Calu3 (cell line): ENCODE measurements around the gene CLIP1. TPM values are rescaled to one million over a fixed set of nuclear protein-coding genes. Genes with fewer than 3 reads are reported as not detected.

Experiments used
- BruUV-seq: library from RNA; stranded (reverse); fragments of 400-500 nt; replicated peaks from 2 replicates; lab custom pipeline; 2021; lab: Mats Ljungman, UMichigan
- CTCF ChIA-PET: fragments of 300-600 bp; sonication (Branson Sonifier 250); formaldehyde crosslinking; loops from one replicate; lab custom pipeline; 2022; ENCODE audit warnings: antibody characterized with exemption; lab: Charles Lee
- DNase-seq: peaks from one replicate; pipeline ENCODE4 v3.0.0; 2022
- H3K27ac Mint-ChIP-seq: one replicate; pipeline ENCODE4 v1.8.0; 2022; ENCODE audit warnings: mixed read lengths; ENCODE audit not compliant: unreplicated experiment
- H3K27me3 Mint-ChIP-seq: one replicate; pipeline ENCODE4 v1.8.0; 2022; ENCODE audit warnings: mixed read lengths; ENCODE audit not compliant: unreplicated experiment
- H3K36me3 Mint-ChIP-seq: one replicate; pipeline ENCODE4 v1.8.0; 2022; ENCODE audit warnings: mild to moderate bottlenecking, moderate library complexity, mixed read lengths; ENCODE audit not compliant: insufficient read depth, unreplicated experiment
- H3K4me1 Mint-ChIP-seq: one replicate; pipeline ENCODE4 v1.8.0; 2022; ENCODE audit warnings: mild to moderate bottlenecking, low read depth, mixed read lengths; ENCODE audit not compliant: unreplicated experiment
- H3K4me3 Mint-ChIP-seq: one replicate; pipeline ENCODE4 v1.8.0; 2022; ENCODE audit warnings: mild to moderate bottlenecking, low read depth, moderate library complexity, mixed read lengths; ENCODE audit not compliant: unreplicated experiment
- H3K9me3 Mint-ChIP-seq: one replicate; pipeline ENCODE4 v1.8.0; 2022; ENCODE audit warnings: low read depth, mixed read lengths; ENCODE audit not compliant: unreplicated experiment
- intact Hi-C: fragments of 100-400 bp; cut with micrococcal nuclease; formaldehyde crosslinking; loops from one replicate; pipeline ENCODE4 v1.10.0; 2022; ENCODE audit not compliant: unreplicated experiment
- total RNA-seq: library from RNA; stranded (reverse); gene quantifications from 2 replicates; pipeline ENCODE4 v1.2.3, GENCODE V29; 2022
- TF ChIP-seq, protein P1 (sequence below): fragments of 200-600 bp; IDR thresholded peaks from one replicate; pipeline ENCODE4 v1.8.0; 2022; ENCODE audit warnings: antibody characterized with exemption; ENCODE audit not compliant: unreplicated experiment

CLIP1 gene
- total RNA-seq, 1 experiment from 2014 or later = 95.3 TPM

DNA sequence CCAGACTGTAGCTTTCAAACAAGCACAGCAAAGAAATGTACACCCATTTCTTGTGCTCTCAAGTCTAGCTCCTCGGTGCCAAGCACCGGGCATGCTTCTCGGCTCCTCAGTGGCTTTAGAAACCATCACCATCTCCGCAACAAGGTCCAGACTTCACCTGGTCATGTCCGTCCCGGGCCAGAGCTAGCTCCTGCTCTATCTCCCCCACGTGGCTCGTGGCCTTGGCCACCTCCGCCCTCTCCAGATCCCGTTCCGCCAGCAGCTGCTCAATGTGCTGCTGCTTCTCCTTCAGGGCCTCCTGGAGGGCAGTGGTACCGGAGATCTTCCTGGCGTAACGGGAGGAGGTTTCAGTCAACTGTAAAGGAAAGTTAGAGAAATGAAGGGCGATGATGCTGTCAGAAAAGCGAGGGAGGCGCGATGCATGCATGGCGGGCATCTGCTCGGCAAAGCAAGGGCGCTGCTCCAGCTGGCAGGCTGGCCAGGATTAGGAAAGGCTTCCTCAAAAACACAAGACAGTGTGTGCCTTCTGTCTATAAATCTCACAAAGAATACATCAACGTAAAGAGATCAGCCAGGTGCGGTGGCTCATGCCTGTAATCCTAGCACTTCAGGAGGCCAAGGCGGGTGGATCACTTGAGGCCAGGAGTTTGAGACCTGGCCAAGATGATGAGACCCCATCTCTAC, 67.4 kb downstream of the CLIP1 start:
- intact Hi-C loops = no loop called here
- DNase-seq = no peak
- BruUV-seq = no TSS peak
- no peaks in the 10 kb centered on the region for H3K4me1 Mint-ChIP-seq
- peaks cover 57% of the 10 kb centered on the region for H3K36me3 Mint-ChIP-seq
- no peaks in the 10 kb centered on the region for H3K9me3 Mint-ChIP-seq
- H3K27ac Mint-ChIP-seq = no peak overlapping the region
- TF ChIP-seq, protein P1, sequence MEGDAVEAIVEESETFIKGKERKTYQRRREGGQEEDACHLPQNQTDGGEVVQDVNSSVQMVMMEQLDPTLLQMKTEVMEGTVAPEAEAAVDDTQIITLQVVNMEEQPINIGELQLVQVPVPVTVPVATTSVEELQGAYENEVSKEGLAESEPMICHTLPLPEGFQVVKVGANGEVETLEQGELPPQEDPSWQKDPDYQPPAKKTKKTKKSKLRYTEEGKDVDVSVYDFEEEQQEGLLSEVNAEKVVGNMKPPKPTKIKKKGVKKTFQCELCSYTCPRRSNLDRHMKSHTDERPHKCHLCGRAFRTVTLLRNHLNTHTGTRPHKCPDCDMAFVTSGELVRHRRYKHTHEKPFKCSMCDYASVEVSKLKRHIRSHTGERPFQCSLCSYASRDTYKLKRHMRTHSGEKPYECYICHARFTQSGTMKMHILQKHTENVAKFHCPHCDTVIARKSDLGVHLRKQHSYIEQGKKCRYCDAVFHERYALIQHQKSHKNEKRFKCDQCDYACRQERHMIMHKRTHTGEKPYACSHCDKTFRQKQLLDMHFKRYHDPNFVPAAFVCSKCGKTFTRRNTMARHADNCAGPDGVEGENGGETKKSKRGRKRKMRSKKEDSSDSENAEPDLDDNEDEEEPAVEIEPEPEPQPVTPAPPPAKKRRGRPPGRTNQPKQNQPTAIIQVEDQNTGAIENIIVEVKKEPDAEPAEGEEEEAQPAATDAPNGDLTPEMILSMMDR = no peak
- no peak overlapping the region for H3K4me3 Mint-ChIP-seq
- CTCF ChIA-PET = interaction anchor here (0.6 to 1.2 kb wide), 2 partner anchors 9 to 560 kb away, joined by 3 to 4 read pairs; no protein-coding TSS in a partner anchor
- no peaks in the 10 kb centered on the region for H3K27me3 Mint-ChIP-seq

DNA sequence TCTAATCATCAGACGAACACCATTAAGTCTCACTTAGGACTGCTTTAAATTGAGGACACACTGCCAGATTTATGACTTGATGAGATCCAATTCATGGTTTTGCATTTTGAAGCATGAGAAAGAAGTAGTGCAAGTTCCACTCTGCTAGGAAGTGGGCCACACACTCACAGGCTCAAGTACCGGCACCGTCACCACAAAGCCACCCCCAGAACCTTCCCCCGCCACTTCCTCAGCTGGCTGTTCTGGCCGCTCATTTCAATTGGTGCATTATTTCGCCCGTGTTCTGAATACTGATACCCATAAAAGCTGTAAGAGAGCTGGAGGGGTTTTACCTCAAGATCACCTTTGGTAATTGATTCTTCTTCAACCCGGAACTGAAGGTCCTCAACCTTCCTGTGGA, 70.1 kb downstream of the CLIP1 start:
- intact Hi-C loops = no loop called here
- TF ChIP-seq, protein P1 = no peak
- BruUV-seq = no TSS peak
- H3K4me3 Mint-ChIP-seq = no peak overlapping the region
- peaks cover 49% of the 10 kb centered on the region for H3K36me3 Mint-ChIP-seq
- no peaks in the 10 kb centered on the region for H3K9me3 Mint-ChIP-seq
- CTCF ChIA-PET = interaction anchor here (0.7 kb wide), 1 partner anchor 89 kb away, joined by 5 read pairs; no protein-coding TSS in a partner anchor
- no peaks in the 10 kb centered on the region for H3K27me3 Mint-ChIP-seq
- no peak for DNase-seq
- no peaks in the 10 kb centered on the region for H3K4me1 Mint-ChIP-seq
- no peak overlapping the region for H3K27ac Mint-ChIP-seq

DNA sequence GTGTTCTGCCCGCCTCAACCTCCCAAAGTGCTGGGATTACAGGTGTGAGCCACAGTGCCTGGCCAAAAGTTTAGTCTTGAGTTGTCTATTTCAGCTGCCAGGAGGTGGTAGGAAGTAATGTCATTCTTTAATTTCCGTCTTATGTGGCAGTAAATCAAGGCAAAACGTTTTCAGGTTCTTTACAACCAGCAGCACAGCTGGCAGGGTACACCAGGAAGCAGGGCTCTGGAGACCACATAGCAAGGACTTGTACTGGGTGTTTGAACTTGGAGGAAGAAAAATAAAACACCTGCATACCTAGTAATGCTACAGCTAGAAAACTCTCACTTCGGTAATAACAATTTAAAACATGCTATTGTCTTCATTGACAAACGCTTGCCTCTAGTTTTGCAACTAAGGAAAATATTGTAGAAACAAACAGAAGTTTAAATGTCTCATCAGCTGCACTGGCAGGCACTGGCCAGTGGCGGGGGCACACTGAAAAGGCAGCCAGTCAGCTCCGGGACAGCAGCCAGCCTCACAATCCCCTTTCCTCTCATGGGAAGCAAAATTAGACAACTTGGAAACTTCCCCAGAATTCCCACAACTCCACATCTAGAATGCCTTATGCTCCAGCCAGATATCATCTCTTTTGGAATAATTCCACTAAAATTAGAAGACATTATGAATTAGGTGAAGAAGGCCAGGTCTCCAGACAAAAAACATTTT, 72.2 kb downstream of the CLIP1 start:
- Mint-ChIP-seq H3K36me3 (peaks cover 34% of the 10 kb centered on the region), H3K27ac (no peak overlapping the region), H3K9me3 (no peaks in the 10 kb centered on the region), H3K27me3 (no peaks in the 10 kb centered on the region), H3K4me1 (no peaks in the 10 kb centered on the region), H3K4me3 (no peak overlapping the region)
- CTCF ChIA-PET = no interaction called here
- DNase-seq = no peak
- BruUV-seq = no TSS peak
- intact Hi-C loops = no loop called here
- TF ChIP-seq, protein P1 = no peak

DNA sequence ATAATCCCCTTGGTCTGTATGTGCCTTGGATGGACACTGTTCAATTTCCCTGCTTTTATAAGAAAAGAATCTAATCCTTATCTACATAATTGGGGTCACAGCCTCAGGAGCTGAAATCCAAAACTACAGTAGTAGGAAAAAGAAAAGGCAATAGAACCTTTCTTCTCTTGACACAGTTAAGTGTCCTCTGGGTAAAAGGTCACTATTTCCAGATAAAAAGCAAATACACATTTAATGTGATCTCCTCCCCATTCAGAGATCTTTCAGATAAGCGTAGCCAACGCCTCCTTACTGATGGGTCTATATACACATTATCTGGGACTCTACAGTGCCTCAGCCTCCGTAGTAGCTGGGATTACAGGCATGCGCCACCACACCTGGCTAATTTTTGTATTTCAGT, 73.4 kb downstream of the CLIP1 start:
- H3K9me3 Mint-ChIP-seq = no peaks in the 10 kb centered on the region
- no peaks in the 10 kb centered on the region for H3K27me3 Mint-ChIP-seq
- intact Hi-C loops = no loop called here
- BruUV-seq = no TSS peak
- no peak overlapping the region for H3K4me3 Mint-ChIP-seq
- H3K4me1 Mint-ChIP-seq = no peaks in the 10 kb centered on the region
- CTCF ChIA-PET = interaction anchor here (0.6 to 1.1 kb wide), 3 partner anchors 19 to 1279 kb away, joined by 3 to 6 read pairs (median 3); no protein-coding TSS in a partner anchor
- DNase-seq = no peak
- peaks cover 34% of the 10 kb centered on the region for H3K36me3 Mint-ChIP-seq
- TF ChIP-seq, protein P1 = no peak
- no peak overlapping the region for H3K27ac Mint-ChIP-seq
